Esophagus muscularis mucosa (tissue), 2 donors: Measurements from ENCODE around the gene SCARB2.

Source experiments
- EP300 ChIP-seq: sonication (generic); formaldehyde crosslinking; IDR thresholded peaks from one replicate; pipeline ENCODE4 v1.6.1; 2017; ENCODE audit warnings: antibody characterized with exemption
- POLR2A ChIP-seq: fragments of 450-650 bp; IDR thresholded peaks from one replicate; pipeline ENCODE4 v1.6.1; 2017; ENCODE audit warnings: antibody characterized with exemption, moderate library complexity, mild to moderate bottlenecking, low read depth

- TF ChIP-seq POLR2A (no peak), EP300 (no peak)
Observed at GRCh38 chr4:76208005-76208765, 5.4 kb downstream of the SCARB2 start.
